Hematopoietic multipotent progenitor cell treated with erythropoietin and hydrocortisone succinate and interleukin-3 and kit ligand, for 6 days (in vitro differentiated cells): ENCODE data around the gene WNT8B.

Experiments
- DNase-seq: peaks from one replicate; pipeline ENCODE4 v3.0.0-alpha.2; 2015

WNT8B gene

DNA sequence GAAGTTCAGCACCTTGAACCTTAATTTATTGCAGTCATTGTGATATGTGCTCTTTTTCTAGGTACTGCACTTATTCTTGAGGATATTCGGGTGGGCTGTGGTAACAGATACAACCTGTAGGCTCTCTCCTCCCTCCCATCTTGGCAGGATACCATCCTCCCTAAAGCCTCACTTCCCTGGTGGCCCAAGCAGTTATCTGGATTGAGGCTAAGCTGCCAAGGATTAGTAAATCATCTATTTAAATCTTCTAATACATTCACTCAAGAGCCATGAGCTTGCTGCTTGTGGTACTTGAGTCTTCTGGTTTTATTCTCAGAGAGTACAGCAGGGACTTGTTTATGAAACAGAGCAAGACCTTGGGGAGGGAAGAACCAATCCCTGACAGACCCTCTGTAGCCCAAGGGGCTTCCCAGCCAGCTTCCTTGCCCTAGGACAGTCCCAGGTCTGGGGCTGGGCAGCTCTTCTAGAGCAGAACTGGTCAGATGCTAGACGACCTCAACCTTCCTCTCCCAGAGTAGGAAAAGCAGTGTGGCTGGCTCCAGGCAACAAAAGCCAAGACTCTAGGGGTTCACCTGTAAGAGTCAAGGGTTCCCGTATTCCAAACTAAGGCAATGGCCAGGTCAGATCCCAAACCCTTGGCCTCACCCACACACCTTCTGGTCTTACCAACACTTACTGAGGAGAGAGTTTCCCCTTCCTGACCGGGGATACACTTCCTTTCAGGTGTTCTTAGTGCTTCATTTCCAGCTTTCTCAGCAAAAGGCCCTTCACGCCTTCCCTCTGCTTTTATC, 21.3 kb downstream of the WNT8B start:
- no peak for DNase-seq

- no peak for DNase-seq
Measured at GRCh38 chr10:100485366-100485765, 22.6 kb downstream of the WNT8B start.

GRCh38 chr10:100485801-100486495, 23.1 kb downstream of the WNT8B start:
- DNase-seq: no peak

DNA sequence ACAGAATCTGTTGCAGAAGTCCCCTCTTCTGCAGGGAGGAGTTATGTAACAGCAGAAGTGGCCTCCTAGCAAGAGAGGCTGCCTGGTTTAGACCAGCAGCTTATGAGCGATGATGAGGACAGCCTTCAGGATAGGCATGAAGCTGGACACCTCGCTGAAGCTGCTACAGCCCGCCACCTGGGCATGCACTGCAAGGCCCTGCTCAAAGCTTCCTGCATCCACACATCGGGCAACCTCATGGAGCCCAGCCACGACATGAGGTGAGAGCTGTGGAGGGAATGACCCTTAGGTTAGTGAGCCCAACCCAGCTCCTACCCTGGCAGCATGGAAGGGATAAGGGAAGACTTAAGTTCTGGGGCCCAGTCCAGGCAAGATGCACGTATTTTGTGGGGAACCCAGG, 24.7 kb downstream of the WNT8B start:
- DNase-seq: no peak

DNA sequence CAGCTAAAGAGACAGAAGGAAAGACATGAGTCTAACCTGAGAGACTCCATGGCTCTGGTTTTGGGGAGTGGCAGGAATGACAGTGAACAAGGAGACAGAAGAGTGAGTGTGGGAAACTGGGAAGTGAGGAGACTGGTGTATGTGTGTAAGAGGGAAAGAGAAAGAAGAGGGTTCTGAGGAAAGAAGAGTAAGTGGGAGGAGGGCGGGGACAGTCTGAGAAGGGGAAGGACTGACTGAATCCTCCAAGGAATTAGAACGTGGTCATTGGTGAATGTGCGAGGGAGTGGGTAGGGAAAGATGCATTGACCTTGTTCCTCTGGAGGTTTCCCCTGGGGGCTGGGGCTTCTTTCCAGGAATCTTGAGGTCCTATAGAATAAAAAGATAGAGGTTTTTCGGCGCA, 26.6 kb downstream of the WNT8B start:
- DNase-seq: no peak

DNA sequence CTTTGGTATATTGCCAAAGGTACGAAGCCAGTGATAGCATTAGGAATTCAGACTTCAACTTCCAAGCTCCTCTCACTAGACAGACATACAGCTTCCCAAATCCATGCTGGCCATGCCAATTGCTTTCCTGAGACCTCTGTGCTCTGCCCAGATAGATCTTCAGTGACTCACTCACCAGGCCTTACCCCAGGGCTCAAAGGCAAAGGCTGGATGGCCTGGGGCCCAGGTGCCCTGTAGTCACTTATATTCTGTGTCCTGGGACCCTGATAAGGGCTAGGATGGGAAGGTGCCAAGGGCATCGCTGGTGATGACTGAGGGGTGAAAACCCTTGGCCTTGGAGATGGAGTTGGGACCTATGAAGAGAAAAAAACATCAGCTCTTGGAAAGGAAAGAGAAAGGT, 27.7 kb downstream of the WNT8B start:
- no peak for DNase-seq

DNA sequence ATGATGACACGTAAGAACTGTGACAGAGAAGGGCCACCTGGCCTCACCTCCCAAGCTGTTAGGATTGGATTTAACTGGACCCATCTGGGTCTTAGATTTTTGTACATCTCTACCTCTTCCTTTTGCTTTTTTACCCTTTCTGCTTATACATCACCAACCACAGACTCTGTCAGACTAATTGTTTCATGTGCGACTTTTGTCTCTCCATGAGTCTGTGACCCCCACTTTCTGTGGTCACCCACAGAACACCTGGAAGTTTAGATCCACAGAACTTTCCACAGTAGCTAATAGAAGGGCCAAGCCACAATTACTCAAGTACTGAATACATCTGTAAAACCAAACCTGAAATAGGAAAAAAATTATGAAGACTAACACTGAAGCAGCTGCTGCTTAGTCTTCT, 33.8 kb downstream of the WNT8B start:
- DNase-seq: no peak

DNA sequence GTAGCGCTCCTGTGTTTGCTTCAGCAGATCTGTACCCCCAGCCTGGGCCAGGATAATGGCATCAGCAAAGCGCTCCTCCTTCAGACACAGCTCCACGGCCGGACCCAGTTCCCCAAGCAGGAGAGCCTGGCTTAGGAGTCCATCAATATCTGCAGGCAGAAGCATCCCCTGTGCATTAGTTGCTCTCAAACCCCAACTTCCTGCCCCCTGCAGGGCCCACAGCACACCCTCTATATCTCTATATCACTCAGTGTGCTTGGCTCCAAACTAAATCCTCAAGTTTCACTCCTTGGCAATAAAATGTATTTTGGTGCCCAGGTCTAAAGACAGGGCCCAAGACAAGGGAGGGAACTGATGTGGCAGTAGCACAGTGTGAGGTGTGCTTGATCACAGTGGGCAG, 35.2 kb downstream of the WNT8B start:
- DNase-seq: no peak

DNA sequence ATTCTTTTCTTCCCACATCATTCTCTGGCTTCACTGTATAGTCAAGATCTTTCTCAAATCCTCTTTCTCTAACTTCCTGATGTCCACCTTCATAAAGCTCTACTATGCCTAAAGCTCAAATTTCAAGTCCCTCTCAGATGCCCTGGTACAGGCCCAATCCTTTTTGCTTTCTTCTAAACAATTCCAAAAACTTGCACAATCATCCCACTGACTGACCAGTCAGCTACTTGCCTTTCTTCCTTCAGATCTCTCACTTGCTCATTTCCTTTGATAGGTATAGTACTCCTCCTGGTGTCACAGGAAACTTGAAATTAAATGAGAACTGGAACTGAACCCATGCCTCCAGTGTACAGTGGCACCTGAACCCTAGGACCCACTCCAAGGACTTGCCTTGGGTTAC, 38.6 kb downstream of the WNT8B start:
- DNase-seq: no peak

DNA sequence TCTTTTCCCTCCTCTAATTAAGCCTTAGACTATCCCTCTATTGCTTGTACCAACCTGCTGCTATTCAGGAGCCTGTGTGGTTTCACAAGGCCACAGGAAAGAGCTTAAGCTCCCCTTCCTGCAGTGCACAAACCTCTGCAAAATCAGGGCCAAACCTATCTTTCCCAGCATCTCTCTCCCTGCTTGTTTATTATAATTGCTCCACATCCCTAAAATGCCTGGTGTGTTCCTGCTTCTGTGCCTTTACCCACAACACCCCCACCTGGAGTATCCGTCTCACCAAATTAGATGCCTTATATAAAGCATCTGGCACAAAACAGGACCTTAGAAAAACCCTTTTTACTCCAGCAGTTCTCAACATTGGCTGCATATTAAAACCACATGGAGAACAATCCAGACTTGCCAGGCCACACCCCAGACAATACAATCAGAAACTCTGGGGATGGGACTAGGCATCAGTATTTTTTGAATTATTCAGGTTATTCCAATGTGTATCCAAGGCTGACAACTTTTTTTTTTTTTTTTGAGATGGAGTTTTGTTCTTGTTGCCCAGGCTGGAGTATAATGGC, 40.2 kb downstream of the WNT8B start:
- no peak for DNase-seq

GRCh38 chr10:100504096-100504495, 41.3 kb downstream of the WNT8B start:
- no peak for DNase-seq

- no peak for DNase-seq
Measured at GRCh38 chr10:100505164-100505563, 42.4 kb downstream of the WNT8B start.

- DNase-seq: no peak
Measured at GRCh38 chr10:100506596-100507356, 44.0 kb downstream of the WNT8B start.

DNA sequence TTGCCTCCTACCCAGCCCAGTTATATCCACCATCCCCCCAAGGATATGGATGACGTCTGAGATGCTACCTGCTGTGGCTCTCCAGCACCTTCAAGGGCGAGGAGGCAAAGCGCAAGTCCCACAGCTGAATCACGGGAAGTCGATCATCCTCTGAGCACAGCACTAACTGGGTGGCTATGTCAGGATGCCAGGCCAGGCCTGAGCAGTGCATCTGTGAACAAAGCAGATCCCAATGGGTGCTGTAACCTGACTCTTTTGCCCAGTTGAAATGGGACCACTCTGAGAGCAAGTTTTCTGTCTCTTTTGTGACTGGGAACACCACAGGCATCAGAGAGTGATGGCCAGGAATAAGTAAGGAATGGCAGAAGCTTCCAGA, 44.5 kb downstream of the WNT8B start:
- DNase-seq: no peak

DNA sequence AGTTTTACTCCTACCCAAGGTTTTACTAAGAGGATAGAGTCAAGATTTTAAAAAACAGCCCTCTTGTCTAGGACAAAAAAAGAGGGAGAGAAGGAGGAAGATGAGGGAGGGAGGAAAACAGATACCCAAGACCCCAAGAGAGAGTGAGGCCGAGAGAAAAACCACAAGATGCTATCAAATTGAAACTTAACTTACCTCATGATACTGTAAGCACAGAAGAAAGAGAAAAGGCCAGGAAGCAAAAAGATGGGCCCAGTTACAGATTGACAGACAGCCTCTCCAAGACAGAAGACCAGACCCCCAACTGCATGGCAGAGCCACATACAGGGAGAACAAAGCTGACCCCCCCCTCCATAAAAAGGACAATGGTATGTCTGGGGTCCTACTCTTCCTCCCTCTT, 45.5 kb downstream of the WNT8B start:
- DNase-seq: no peak

DNA sequence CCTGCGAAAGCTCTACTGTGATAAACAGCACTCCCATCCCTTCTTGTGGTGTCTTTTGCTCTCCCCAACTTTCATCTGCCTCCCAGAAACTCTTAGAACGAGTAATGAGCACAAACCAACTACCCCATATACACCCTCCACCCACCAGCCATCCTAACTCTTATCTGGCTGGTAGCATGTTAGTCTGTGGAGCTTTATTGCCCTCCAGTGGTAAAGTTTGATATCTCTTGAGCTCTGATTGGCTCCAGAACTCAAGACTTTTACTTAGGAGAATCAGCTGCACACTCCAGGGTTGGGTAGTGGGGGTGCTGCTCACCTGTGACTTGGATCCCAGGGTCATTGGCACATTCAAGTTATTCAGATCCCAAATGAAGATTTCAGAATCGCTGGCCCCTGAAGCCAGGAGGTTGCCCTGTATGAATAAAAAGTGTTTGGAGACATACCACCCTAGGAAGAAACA, 45.9 kb downstream of the WNT8B start:
- peak; percentile 90 for DNase-seq

DNA sequence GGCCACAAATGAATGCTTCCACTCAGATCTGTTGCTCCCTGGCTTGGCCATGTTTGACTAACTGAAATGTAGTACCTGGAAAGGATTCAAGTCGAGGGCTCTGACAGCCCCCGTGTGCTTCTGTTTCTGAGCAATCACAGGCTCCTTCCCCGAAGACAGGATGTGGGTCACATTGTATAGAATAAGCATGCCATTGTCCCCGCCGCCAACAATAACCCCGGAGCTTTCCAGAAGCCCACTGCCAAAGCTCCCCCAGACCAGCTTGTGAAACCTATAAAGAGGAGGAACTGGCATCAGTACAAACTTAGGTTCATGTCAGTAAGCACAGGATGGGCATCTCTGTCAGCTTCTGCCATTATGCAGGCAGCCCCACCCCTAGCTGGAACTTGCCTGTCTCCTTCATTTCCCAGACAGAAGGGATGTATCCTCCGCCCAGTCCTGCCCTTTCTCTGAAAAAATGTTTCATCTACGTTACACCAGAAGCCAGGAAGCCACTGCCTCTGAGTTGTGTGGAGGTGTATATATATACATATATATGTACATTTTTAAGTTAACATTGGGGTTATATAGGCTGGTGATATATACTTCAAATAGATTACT, 46.5 kb downstream of the WNT8B start:
- no peak for DNase-seq

- peak; percentile 88 for DNase-seq
Measured at GRCh38 chr10:100510533-100511308, 47.9 kb downstream of the WNT8B start.

- no peak for DNase-seq
Measured at GRCh38 chr10:100515612-100516011, 52.8 kb downstream of the WNT8B start.

GRCh38 chr10:100516847-100517246, 54.0 kb downstream of the WNT8B start:
- DNase-seq: peak; percentile 57

DNA sequence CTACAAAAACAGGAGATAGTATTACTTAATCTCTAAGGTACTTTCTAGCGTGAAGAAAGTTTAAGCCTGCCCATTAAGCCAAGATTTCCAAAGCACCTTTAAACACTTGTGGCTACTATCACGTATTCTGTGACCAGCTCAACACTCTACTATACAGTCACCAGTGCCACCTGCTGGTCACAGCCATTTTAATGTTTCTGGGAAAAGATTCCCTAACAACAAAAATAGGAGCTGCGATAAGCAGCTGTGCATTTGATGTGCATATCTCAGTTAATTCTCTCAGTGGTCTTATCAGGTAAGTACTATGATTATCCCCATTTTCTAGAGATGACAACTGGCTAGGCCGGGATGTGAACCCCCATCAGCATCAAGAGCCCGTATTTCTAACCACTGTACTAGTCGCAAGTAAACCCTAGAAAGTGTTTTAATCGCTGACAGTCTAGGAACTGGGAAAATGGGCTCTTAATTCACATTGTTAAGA, 56.0 kb downstream of the WNT8B start:
- peak; percentile 85 for DNase-seq
